GM21717 (cell line): Measurements from ENCODE around the gene AFAP1L1.
"Not testable (repeated sequence)": the region's sequence is repeated elsewhere in the genome, so short reads cannot be mapped to it uniquely, and the experiment has no call there.

ENCODE experiments used
- ATAC-seq: cut with Tn5 transposase; IDR thresholded peaks from one replicate; pipeline ENCODE4 v1.9.1; 2021; ENCODE audit warnings: mild to moderate bottlenecking, moderate library complexity; ENCODE audit not compliant: unreplicated experiment

Gene AFAP1L1

DNA sequence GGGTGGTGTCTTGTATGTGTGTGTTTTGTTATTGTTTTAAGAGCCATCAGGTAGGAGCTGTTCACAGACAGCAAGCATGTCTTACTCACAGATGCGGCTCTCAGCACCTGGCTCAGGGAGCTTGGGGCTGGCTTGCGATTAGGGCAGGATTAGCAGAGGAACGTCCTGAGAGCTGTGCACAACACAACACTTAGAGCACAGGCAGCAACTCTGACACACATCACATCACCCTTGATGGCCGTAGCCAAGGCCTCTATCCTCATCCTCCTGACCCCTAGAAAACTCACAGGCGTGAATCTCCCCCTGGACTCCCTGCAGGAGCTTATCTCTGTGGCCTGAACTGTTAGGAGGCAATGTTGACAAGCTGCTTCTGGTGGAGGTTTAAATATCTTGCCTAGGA is 114.5 kb downstream of the AFAP1L1 start:
- ATAC-seq = no peak

DNA sequence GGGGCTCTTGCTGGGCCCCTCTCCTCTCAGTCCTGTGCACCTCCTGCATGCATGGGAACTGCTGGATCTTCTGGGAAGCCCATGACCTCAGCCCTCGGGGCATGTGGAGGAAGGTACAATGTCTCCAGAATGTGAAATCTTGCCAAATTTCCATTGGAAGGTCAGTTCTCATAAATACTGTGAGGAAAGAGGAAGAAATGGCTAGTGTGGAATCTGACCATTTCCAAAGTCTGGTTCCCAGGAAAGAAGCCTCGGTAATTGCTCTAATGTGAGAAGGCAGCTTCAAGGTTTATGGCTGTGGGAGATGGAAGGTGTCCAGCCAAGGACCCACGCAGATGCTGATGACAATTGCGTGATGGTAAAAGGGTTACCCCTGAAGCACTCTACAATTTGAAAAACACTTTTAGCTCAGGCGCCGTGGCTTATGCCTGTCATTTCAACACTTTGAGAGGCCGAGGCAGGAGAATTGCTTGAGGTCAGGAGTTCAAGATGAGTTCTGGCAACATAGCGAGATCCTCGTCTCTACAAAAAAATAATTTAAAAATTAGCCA is 115.5 kb downstream of the AFAP1L1 start:
- no peak for ATAC-seq

DNA sequence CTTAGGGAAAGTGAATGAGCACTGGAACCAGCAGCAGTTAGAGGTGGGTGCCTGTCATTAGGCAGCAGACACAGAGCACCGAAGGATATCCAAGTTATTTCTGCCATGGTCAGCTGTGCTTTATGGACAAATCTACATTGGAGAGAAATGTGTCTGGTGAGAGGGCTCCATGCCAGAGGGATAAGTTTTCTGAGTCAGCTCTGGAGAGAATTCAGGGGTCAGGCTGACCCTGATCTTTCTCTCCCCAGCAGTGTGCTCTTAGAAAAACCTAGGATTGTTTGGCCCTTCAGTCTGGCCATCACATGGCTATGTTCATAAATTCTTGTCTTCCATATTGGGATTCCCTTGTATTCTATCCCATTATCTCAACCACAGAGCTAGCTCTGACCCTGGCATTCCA is 116.3 kb downstream of the AFAP1L1 start:
- ATAC-seq = no peak

DNA sequence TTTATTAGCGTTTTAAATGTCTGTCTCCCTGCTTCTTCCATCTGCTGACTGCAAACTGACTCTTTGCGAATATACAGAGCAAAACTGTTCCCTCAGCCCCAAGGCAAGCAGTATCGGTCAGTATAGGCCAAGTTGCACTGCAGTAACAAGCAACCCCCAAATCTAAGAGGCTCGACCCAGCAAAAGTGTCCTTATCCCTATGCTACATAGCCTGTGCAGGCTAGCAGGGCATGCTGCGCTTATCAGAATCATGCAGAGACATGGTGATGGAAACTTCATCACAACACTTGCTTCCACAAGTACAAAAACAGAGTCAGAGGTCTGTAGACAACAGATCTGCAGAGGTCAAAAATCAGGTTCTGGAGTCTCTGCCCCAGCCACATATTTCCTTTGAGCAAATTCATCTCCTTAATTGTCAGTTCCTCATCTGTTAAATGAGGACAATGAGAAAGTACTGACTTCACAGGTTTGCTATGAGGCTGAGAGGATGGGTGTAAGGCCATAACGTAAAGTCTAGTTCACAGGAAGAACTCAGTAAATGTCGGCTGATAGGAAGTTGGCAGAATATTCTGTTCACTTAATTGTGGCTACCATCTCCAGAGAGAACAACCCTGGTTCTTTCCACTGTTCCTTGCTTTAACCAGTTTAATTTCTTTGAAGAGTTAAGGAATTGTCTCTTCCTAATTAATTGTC is 117.0 kb downstream of the AFAP1L1 start:
- ATAC-seq = no peak

DNA sequence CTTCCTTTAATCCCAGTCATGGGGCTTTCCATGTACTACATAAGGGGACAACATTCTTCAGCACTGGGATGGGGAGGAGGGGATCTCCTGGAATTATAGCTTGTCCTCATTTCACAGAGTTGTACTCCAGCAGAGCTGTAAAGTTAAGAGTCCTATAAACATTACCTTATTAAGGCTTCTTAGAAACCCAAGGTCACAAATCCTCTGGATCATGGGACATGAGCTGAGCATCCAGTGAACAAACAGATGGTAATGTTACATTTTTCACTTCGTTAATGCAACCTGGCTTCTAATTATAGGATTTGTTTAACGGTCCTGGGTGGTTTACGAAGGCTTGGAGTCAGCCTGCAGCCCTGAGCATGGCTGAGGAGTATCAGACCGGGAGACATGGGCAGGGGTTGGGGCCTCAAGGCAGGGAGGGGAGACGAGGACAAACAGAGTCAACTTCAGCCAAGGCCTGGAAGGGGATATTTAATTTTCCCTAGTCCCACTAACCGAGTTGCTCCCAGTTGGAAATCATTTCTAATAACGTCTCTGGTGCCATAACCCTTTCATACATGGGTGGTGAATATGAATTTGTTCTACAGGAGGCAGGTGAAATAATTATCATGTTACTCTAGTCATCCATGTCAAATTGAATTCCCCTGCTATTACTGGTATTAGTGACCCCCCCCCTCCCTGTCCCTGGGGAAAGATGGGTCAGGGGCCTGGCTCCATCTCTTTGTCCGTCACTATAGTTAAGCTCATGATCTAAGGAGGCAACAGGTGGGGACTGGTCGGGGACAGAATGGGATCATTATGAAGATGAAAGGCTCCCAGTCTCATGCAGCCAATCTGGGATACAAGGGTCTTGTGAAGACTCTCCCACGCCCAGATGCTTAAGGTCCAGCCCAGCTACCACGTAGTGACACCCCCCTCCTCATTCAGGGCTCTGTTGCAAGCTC is 118.2 kb downstream of the AFAP1L1 start:
- ATAC-seq = no peak

DNA sequence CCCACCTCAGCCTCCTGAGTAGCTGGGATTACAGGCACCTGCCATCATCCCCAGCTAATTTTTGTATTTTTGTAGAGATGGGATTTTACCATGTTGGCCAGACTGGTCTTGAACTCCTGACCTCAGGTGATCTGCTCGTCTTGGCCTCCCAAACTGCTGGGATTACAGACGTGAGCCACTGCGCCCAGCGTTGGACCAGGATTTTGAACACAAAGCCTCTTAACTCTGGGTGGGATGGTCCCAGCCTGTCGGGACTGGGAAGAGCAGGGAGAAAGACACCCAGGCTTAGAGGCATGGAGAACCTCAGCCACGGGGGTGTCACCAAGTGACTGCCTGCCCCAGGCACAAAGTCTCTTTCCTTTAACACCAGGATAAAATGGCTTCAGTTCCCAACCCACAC is 119.4 kb downstream of the AFAP1L1 start:
- ATAC-seq = not testable (repeated sequence)
